HK-2 (cell line): Measurements from ENCODE around the gene CFAP141.

Experiments used
- DNase-seq: peaks from one replicate; pipeline ENCODE4 v3.0.0-alpha.2; 2018; ENCODE audit not compliant: unreplicated experiment

The CFAP141 gene

DNA sequence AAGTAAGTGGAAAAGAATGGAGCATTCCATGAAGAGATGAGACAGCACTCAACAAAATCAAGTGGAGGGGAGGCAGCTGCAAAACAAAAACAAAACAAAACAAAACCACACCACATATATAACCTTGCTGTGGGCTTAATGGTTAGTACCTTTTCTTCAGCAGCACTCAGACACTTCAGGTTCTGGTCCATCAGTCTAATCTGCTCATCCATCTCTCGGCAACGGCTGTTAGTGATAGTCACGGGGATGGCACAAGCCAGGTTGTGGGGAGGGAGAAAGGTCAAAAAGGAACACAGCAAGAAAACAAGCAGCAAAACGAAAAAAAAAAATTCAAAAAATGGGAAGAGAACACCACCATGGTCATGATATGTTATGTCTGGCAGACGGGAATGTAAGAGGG, 34.3 kb downstream of the CFAP141 start:
- no peak for DNase-seq

DNA sequence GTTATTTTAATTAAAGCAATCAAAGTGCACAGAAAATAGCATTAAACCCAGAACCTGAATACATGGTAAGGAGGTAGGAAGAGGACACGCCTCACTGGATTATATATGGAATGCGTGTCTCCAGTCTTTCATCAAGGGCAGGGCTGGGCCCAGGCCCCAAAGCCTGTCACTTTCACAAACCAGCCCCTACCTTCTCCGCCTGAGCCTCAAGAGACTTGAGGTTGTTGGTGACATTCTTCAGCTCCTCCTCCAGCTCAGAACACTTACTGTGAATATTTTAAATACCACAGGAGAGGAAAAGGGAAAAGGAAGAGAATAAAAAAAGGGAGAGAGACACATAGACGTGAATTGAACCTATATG, 34.9 kb downstream of the CFAP141 start:
- no peak for DNase-seq

DNA sequence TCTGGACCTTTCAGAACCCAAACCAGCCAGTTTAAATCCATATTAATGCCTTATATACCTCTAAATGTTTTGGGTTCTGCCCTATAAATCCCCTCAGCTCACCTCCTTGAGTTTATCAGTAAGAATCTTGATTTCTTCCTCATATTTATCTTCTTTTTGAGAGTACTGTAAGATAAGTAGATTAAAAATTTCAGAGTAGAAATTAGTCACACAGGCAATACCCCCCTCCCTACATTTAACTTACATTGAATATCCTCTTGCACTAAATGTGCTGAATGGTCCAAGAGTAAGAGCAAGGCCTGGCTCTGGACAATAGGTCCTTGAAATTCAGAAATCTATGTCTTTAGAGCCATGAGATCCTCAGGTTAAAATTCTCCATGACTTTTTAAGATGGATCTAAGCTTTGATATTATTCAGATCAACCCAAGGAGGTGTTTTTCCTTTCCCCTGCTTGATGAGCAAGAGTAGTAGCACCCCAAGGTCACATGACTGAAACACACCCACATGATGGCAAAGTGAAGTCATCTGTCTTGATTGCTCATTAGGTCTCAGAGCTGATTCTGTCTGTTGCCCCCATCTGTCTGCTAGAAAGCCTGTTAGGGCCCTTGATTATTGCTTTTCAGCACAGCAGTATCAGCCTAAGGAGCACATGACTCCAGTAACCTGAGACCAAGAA, 35.4 kb downstream of the CFAP141 start:
- no peak for DNase-seq

DNA sequence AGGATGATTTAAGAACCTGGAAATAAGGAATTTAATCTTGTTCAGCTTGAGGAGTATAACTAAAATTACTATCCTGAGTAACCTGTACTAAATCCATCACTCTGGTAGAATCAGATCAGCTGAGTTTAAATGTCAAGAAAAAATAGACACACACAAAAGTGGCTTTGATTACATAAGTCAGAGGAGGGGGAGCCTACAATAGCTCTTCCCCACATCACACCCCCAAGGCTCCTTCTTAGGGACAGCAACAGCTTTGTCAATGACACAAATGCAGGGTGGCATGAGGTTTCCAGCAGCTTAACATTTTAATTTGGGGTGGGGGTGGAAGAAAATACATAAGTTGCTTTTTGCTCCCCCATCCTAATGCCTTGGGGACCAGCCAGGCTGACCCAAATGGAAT, 38.7 kb downstream of the CFAP141 start:
- no peak for DNase-seq

DNA sequence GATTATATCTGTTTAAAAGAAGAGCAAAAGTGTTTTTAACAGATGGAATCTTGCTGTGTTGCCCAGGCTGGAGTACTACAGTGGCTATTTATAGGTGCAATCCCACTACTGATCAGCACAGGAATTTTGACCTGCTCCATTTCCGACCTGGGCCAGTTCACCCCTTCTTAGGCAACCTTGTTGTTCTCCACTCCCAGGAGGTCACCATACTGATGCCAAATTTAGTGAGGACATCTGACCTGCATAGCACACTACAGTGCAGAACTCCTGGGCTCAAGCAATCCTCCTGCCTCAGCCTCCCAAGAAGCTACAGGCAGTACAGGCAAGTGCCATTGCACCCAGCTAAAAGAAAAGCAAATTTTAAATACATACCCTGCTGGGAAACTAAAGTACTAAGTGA, 39.9 kb downstream of the CFAP141 start:
- no peak for DNase-seq

DNA sequence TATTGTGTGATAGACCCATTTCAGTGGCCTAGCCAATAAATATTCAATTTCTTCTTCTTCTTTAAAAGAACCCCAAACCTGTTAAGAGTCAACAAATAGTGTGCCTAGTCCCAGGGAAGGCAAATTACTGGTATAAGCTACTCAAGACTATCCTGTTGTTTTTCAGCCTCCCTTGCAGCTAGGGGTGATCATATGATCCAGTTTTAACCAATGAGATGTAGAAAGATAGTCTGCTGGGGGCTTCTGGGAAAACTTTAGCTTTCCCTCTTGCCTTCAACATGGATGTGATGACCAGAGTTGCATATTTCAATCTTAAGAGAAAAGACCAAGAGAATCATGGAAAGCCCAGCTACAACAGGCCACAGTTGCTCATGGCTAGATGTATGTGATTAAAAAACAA, 46.6 kb downstream of the CFAP141 start:
- no peak for DNase-seq

DNA sequence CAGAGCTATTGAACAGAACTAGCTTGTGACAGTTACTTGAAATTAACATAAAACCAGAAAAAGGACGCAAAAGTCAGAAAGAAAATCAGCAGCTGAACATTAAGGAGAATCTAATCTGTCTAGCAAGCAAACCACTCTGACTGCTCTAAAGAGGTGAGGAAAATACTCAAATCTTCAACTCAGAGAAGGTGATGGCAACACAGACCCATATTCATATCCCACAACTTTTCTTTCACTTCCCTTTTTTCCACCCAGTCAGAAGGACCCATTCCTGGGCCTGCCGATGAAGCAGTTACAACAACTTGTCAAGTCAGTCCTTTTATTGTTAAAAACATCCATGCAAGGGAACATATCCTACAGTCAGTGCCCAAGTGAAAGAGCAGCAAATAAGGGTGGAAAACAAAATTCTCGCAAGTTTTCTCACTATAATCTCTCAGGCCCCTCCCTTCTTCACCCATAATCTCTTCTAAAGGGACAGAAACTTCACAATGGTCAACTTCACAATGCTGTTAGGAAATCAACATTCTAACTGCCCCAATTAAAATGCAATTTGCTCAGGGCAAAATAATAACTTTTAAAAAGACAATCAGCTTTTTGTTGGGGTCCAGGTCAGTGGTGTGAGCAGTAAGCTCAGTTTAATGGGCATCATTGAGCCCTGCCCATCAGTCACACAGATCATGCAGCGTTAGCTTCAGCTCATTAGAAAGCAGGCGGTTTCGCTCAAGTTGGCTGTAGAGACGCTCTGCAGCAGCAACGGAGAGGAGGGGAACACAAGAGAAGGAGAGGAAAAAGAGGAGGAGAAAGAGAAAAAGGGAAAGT, 47.6 kb downstream of the CFAP141 start:
- DNase-seq, result no peak

DNA sequence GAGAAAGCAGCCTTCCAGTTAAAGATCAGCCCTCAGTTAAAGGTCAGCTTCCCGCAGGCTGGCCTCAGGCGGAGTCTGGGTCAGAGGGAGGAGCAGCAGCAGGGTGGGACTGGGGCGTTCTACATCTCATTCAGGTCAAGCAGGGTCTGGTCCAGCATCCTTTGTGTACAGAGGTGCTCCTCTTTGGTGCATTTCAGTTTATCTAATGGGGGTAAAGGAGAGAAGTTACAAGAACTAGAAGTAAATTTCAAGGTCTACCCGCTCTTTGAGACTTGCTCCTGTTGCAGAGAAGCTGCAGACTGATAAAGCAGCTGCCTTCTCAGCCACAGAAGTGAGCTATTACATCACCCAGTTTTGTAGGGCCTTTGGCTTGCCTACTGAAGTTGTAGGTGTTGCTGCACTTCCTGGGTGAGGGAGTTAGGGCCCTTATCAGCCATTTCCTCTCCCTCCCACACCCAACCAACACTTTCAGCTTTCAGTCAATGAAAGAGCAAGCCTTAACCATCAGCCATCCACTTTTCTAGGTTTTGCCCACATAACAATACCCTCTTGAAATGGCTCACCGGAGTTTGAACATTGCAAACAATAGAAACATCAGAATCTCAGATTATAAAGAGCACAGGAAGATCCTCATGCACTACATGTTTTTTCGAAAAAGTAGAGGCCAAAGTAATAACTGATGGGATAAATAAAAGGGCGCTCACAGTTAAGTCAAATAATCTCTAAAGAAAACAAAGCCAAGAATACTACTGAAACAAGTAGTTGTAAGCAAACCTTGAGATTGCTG, 48.4 kb downstream of the CFAP141 start:
- DNase-seq, result no peak

DNA sequence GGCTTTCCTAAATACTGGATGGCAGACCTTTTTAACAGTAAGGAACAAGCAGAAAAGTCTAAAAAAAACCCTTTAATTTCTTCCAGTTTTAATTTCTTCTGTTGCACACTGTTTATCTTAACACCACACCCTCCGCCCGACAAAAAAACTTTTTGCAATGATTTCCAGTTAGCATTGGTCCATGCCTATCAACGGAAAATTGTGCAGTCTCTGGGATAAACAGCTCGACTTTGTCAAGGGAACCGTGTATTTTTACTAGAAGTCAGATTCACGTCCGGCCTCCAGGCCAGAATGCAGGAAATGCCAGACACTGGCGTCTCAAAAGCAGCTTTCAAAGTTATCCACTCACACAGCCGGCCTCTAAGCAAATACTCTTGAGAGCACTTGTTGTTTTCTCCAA, 50.9 kb downstream of the CFAP141 start:
- DNase-seq, result no peak

DNA sequence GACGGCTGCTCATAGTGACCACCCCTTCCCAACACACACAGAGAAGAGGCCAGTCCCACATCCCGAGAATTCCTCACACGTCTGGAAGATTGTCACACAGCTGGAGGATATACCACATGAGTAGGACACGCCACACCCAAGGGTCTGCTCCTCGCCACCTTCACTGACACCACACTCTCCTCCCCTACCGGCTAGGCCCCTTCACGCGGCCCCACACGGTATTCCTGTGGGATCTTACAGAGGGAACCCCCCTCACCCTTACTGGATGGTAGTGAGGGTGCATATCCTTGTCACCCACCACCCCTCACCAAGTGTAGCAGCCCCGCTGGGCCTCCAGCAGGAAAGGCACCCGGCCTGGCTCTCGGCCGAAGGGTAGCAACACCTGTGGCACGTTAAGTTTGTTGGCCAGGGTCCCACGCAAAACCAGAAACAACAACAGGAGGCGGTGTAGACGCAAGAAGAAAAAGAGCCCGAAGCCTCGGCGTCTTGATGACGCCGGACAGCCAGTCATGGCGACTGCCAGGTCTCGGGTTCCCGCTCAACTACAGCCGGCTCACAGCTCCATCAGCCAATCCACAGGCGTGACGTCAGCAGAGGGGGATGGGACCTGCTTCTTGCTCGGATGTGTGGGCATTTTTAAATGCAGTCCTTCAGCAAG, 51.5 kb downstream of the CFAP141 start, which contains the start of gene NUP210L:
NUP210L (minus strand) TSS at position 540 of the 658 bp plus-strand sequence.
- no peak for DNase-seq

DNA sequence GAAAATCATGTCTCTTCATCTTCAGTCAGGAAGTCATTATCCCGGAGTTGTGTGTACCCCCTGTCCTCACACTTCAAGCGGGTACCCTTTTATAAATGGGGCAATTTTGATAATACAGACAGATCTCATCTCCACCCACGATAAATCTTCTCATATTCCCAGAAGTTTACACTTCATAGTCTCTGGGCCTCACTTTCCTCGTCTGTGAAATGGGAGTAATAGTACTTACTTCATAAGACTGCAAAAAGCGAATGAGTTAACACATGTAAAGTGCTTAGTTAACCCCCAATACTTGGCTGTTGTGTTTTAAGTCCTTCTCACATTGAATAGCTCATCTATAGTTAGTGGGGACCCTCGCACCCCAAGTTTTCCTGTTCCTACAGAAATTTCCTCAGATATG, 52.1 kb downstream of the CFAP141 start:
- no peak for DNase-seq

DNA sequence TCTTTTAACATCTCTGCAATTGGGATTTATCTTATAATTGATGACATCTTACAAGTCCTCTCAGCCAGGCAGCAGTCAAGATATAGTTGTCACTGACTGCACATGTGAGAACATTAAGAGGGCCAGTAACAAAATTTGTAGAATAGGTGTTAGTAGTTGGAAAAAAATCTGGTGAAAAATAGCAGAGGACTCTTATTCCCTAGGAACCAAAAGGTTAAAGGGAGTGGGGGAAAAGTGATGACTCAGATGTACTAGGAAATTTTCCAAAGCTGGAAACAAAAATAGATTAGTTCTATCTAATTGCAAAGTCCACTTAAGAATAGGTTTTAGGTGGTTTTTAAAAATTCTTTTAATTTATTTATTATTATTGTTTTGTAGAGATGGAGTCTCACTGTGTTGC, 54.8 kb downstream of the CFAP141 start:
- no peak for DNase-seq
